ENCODE data around the gene DDX27. TPM values are rescaled to one million over a fixed set of nuclear protein-coding genes. Genes with fewer than 3 reads are reported as not detected.

Gene DDX27
- total RNA-seq, 1 experiment from 2014 or later: 30.6 TPM

- DNase-seq (ENCODE audit: low spot score): no peak
Measured at GRCh38 chr20:49247169-49247723, 28.0 kb downstream of the DDX27 start.

- DNase-seq (ENCODE audit: low spot score): no peak
Measured at GRCh38 chr20:49247792-49248191, 28.6 kb downstream of the DDX27 start.

- DNase-seq (ENCODE audit: low spot score): no peak
Measured at GRCh38 chr20:49248301-49248700, 29.1 kb downstream of the DDX27 start.

- no peak for DNase-seq (ENCODE audit: low spot score)
Measured at GRCh38 chr20:49248879-49249665, 29.9 kb downstream of the DDX27 start.

GRCh38 chr20:49252556-49253350 lies 33.5 kb downstream of the DDX27 start:
- DNase-seq (ENCODE audit: low spot score): no peak

GRCh38 chr20:49256261-49256660 lies 37.0 kb downstream of the DDX27 start:
- DNase-seq (ENCODE audit: low spot score): no peak

GRCh38 chr20:49259284-49259683 lies 40.1 kb downstream of the DDX27 start:
- no peak for DNase-seq (ENCODE audit: low spot score)

- DNase-seq (ENCODE audit: low spot score): no peak
Measured at GRCh38 chr20:49259799-49260198, 40.6 kb downstream of the DDX27 start.

- no peak for DNase-seq (ENCODE audit: low spot score)
Measured at GRCh38 chr20:49260218-49260617, 41.0 kb downstream of the DDX27 start.

GRCh38 chr20:49261173-49261572 lies 42.0 kb downstream of the DDX27 start:
- no peak for DNase-seq (ENCODE audit: low spot score)

GRCh38 chr20:49262444-49262843 lies 43.2 kb downstream of the DDX27 start:
- no peak for DNase-seq (ENCODE audit: low spot score)

- DNase-seq (ENCODE audit: low spot score): no peak
Measured at GRCh38 chr20:49267327-49267726, 48.1 kb downstream of the DDX27 start.

- DNase-seq (ENCODE audit: low spot score): no peak
Measured at GRCh38 chr20:49268600-49269365, 49.6 kb downstream of the DDX27 start.

GRCh38 chr20:49270177-49270576 lies 51.0 kb downstream of the DDX27 start:
- no peak for DNase-seq (ENCODE audit: low spot score)

GRCh38 chr20:49270736-49271135 lies 51.5 kb downstream of the DDX27 start:
- DNase-seq (ENCODE audit: low spot score): no peak

GRCh38 chr20:49272654-49273053 lies 53.4 kb downstream of the DDX27 start:
- no peak for DNase-seq (ENCODE audit: low spot score)

- DNase-seq (ENCODE audit: low spot score): no peak
Measured at GRCh38 chr20:49273696-49274277, 54.6 kb downstream of the DDX27 start.

- no peak for DNase-seq (ENCODE audit: low spot score)
Measured at GRCh38 chr20:49275216-49275615, 56.0 kb downstream of the DDX27 start.

GRCh38 chr20:49275636-49276035 lies 56.4 kb downstream of the DDX27 start:
- no peak for DNase-seq (ENCODE audit: low spot score)

GRCh38 chr20:49276161-49276960 lies 57.1 kb downstream of the DDX27 start:
- no peak for DNase-seq (ENCODE audit: low spot score)
